Epithelial cell of alveolus of lung (primary cell): ENCODE measurements around the gene FLYWCH1. TPM values are rescaled to one million over a fixed set of nuclear protein-coding genes. Genes with fewer than 3 reads are reported as not detected.

Experiments used
- total RNA-seq: library from RNA; depleted of rRNA; stranded (reverse); fragments of >200 nt; gene quantifications from 2 replicates; pipeline ENCODE4 v1.2.1, GENCODE V29; 2015

The FLYWCH1 gene
- 34.7 and 50.4 TPM in 2 replicates for total RNA-seq

DNA sequence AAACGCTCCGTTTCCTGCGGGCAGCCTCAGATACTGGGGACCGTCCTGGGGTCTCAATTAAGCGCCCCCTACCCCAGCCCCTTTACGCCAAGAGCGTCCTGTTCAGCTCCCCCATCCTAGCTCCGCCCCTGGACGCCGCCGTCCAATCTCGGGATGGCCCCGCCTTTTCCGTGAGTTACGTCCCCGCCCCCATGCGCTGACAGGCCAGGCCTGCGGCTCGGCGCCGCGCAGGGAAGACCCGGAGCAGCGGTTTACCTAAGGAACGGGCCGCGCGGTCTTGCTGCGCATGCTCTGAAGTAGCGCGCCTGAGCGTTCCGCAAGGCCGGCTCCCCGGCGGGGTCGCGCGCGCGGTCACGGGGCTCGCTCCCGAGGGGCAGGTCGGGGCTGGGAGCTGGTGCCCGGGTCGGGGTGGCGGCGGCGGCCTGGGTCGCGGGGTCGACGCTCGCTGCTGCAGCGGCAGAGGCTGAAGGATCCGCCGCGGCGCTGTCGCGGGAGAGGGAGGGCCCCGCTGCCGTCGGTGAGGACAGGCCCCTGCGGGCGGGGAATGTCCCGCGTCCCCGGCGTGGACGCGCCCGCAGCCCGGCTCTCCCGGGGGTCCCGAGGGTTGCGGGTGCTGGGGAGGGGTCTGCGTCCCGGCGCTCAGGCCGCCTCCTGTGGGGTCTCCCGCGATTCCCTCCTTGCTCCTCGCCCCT, at the start of gene FLYWCH1:
FLYWCH1 (plus strand) TSS at position 294 of the 692 bp plus-strand sequence. CDS start 17,755 bp downstream, outside the sequence.

GRCh38 chr16:2882650-2883457, 28.9 kb upstream of the FLYWCH1 start, which contains the start of gene FLYWCH2:
Gene FLYWCH2, plus strand, starts transcription at chr16:2883215. Its CDS starts 13,235 bp downstream, at chr16:2896450.

DNA sequence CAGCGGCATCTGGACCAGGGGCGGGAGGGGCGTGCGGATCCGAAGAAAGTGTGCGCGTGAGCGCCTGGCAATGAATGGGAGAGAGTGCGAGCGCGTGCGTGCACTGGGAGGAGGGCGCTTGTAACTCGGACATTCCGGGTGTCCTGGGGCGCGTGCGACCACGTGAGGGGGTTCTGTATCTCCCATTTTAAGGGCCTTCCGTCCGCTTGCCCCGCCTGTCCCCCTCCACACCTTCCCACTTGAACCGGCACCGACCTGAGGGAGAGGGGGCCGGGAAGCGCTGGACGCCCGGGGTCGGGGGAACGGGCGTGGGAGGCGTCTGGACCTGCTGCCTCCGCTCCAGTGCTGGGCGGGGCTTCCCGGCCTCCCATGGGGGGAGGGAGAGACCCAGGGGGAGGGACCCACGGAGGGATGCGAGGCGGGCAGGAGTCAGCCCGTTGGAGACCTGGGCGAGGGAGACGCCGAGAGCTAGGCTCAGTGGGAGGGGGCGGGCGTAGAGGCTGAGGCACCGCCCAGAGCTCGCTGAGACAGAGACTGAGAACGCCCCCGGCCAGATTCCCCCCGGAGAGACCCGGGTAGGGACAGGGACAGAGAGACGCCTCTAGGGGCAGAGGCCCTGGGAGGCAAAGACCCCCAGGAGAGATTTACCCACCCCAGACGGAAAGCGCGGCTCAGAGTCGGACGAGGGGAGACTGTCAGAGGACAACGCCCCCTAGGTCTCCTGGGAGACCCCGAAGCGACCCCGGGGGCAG, 52.2 kb downstream of the FLYWCH1 start, which contains the start of gene KREMEN2:
KREMEN2 (plus strand) TSS at position 553 of the 752 bp plus-strand sequence. CDS start 246 bp downstream, outside the sequence.

GRCh38 chr16:2968738-2969544, 57.2 kb downstream of the FLYWCH1 start, which contains the start of gene PAQR4:
Gene PAQR4, plus strand, starts transcription at chr16:2969348. Its CDS starts 327 bp downstream, at chr16:2969675.

GRCh38 chr16:2980227-2981176, 68.8 kb downstream of the FLYWCH1 start, which contains the start of gene PKMYT1:
Gene PKMYT1, minus strand, starts transcription at chr16:2980446. Its CDS starts 789 bp downstream, at chr16:2979657.

Other genes with a start within 250 kb of the FLYWCH1 start
- gene KCTD5, start 229.4 kb upstream of the FLYWCH1 start, total RNA-seq: 29.2 and 33.1 TPM in 2 replicates
- gene PRSS27, start 191.7 kb upstream of the FLYWCH1 start, total RNA-seq: 0.13 and 4.7 TPM in 2 replicates
- gene SRRM2, start 159.3 kb upstream of the FLYWCH1 start, total RNA-seq: 55.5 and 171 TPM in 2 replicates
- 440 and 841 TPM in 2 replicates for gene ELOB, start 134.7 kb upstream of the FLYWCH1 start, total RNA-seq
- gene PRSS33, start 124.4 kb upstream of the FLYWCH1 start, total RNA-seq: not detected in 2 replicates
- not detected in 2 replicates for gene PRSS41, start 113.5 kb upstream of the FLYWCH1 start, total RNA-seq
- 2.2 TPM in 1 of 2 replicates, not detected in the other for gene PRSS21, start 94.7 kb upstream of the FLYWCH1 start, total RNA-seq
- 1.4 TPM in 1 of 2 replicates, not detected in the other for gene ZG16B, start 81.6 kb upstream of the FLYWCH1 start, total RNA-seq
- gene PRSS22, start 53.8 kb upstream of the FLYWCH1 start, total RNA-seq: 0.40 and 4.3 TPM in 2 replicates
- 76.9 and 147 TPM in 2 replicates for gene FLYWCH2, start 28.7 kb upstream of the FLYWCH1 start, total RNA-seq
- 1.2 TPM in 1 of 2 replicates, not detected in the other for gene KREMEN2, start 52.3 kb downstream of the FLYWCH1 start, total RNA-seq
- 6.7 and 13.7 TPM in 2 replicates for gene PAQR4, start 57.4 kb downstream of the FLYWCH1 start, total RNA-seq
- gene PKMYT1, start 68.5 kb downstream of the FLYWCH1 start, total RNA-seq: 12.6 and 30.1 TPM in 2 replicates
- 0.39 TPM in 1 of 2 replicates, not detected in the other for gene CLDN9, start 101.0 kb downstream of the FLYWCH1 start, total RNA-seq
- gene CLDN6, start 106.3 kb downstream of the FLYWCH1 start, total RNA-seq: 2.6 and 23.9 TPM in 2 replicates
- gene TNFRSF12A, start 108.4 kb downstream of the FLYWCH1 start, total RNA-seq: 24.8 and 323 TPM in 2 replicates
- gene HCFC1R1, start 112.0 kb downstream of the FLYWCH1 start, total RNA-seq: 56.6 and 61.4 TPM in 2 replicates
- gene THOC6, start 112.1 kb downstream of the FLYWCH1 start, total RNA-seq: 18.5 and 33.4 TPM in 2 replicates
- gene BICDL2, start 125.0 kb downstream of the FLYWCH1 start, total RNA-seq: 1.9 TPM in 1 of 2 replicates, not detected in the other
- 0.13 TPM in 1 of 2 replicates, not detected in the other for gene MMP25, start 134.6 kb downstream of the FLYWCH1 start, total RNA-seq
- gene IL32, start 153.7 kb downstream of the FLYWCH1 start, total RNA-seq: 5.3 and 123 TPM in 2 replicates
- gene ZSCAN10, start 187.4 kb downstream of the FLYWCH1 start, total RNA-seq: not detected in 2 replicates
- gene ZNF205, start 200.7 kb downstream of the FLYWCH1 start, total RNA-seq: 9.6 and 18.7 TPM in 2 replicates
- gene ZNF213, start 223.1 kb downstream of the FLYWCH1 start, total RNA-seq: 7.2 and 12.7 TPM in 2 replicates